Activated CD4-positive, alpha-beta T cell treated with anti-CD3 and anti-CD28 coated beads, Interleukin-2, amount 50 U/mL, for 48 hours (primary cell): ENCODE results near the gene JADE2.
A peak's percentile ranks its signal among the peaks of the same experiment; 100 is the strongest.

ENCODE experiments used
- DNase-seq, 2 experiments: peaks; one replicate each; pipeline ENCODE4 v3.0.0-alpha.2; 2020

JADE2 gene

DNA sequence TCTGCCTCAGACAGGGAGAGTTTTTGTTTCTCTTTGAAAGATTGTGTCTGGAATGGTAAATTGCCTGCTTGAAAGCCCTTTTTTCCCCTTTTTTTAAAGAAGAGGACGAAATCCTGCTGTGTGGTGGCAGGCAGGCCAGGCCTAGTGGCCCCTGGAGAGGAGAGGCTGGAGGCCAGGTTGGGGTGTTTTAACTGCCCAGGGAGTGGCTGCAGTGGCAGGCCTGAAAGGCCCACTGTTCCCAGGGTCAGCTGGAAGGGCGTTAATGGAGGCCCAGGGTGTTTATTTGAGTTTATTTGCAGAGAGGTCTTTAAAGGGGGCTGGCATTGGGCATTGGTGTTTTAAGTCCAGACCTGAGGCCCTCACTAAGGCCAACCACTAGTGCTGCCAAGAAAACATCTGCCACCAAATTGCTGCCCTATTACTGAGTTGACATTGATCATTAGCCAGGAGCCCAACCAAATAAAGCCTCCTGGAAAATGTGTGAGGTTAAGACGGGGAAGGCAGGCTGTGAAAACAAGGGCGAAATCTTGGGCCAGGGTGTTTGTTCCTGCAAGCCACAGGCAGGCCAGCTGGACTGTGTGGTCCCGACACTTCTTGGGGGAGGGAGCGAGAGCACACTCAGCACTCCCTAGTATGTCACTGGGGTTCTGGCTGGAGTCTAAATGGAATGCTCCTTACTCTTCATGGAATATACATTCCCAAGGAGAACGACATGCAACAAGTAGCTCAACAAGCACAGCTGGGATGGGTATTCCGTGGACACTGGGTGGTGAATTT is 5.0 kb downstream of the JADE2 start:
- no peak for DNase-seq

DNA sequence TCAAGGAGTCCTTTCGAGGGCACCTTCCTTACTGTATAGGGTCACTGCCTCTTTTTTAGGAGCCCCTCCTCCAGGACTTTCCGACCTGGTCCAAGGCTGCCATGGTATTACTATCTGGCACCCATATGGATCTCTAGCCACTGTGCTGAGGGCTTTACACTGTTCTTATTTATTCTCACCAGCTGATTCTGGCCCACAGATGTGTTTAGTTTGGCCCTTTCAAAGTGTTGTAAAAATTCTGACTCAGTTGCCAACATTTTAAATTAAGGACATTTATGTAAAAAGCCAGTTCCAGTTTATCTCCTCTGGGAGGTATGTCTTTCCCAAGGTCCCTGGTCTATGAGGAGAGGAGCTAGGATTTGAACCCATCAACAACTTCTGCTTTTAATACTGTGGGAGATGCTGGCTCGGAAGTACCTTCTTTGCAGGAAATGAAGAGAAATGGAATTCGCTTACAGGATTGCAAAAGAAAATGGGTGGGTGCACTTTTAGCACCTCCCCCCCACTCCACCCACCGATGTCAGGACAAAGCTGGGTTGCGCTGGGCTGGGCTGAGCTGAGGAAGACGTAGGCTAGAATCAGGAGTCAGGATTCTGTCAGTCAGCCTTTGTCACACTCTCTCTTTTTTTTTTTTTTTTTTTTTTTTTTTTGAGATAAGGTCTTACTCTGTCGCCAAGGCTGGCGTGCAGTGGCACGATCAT is 7.8 kb downstream of the JADE2 start:
- DNase-seq, result no peak

DNA sequence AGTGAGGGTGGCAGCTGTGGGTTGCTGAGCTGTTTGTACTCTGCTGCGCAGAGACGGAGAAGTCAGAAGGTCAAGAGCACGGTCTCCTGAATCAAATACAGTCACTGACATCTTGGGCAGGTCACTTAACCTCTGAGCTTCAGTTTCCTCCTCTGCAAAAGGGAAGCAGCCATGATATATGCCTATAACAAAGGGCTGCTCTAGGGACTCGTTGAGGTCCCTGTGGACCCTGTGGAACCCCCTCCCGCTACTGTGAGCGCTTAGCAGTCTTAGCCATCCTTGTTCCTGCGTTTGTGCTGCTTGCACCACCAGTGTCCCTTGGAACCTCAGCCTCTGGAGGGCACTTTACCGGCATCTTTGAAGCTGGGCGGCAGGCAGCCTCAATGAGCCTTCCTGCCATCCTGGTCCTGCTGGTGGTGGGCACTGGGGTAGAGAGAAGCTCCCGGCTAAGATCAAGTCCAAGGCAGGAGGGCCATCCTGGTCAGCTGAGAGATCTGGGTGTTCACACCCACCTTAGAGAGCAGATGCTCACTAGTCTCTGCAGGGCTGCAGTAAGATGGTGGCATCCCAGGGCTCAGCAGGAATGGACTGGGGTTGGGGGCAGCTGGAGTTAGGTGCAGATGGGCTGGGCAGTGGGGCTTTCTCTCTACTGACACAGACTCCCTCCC is 8.7 kb downstream of the JADE2 start:
- DNase-seq, result no peak

DNA sequence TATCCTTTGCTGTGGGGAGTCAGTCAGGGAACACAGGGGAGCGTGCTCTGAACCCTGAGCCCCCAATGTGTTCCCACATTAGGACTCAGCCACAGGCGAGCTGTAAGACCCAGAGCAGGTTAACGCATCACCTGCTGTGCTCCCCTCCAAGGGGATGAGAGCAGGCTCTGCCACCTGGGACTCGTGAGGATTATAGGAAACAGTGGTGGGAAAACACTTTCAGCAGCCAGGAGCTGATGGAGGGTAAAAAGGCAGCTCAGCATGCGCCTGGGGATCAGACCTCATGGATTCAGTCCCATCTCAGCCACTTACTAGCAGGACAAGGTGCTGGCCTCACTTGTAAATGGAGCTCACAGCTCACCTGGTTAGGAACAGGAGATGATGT is 9.2 kb downstream of the JADE2 start:
- no peak for DNase-seq

DNA sequence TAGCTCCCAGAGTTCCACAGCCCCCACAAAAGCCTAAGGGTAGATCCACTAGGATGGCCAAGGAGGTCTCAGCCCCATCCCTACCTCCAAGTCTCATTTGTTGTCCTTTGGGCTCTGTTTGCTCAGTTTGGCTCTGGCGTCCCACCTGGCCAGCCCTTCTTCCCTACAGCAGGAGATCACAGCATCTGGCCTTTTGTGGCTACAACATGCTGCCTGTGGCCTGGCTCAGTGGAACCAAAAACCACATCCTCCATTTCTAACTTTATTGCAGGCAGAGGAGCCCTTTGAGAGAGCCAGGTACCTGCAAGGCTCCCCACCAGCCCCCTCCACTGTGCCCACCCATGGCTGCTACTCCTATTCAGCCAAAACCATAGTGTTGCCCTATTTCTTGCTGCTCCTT is 11.4 kb downstream of the JADE2 start:
- DNase-seq, result no peak

DNA sequence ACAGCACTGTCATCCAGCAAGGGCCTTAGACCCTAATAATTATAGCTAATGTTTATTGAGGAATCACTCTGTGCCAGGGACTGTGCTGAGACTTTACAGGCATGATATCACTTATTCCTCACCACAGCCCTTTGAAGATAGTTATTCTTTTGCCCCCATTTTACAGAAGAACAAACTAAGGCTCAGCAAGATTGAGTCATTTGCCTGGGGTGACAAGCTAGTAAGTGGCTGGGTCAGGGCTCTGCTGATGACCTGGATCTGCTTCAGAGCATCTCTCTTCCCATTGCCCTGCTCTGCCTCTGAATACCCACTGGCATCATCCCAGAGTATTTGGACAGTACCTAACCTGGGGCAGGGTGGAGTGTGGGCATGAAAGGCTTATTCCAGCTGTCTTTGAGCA is 11.8 kb downstream of the JADE2 start:
- DNase-seq, result no peak

DNA sequence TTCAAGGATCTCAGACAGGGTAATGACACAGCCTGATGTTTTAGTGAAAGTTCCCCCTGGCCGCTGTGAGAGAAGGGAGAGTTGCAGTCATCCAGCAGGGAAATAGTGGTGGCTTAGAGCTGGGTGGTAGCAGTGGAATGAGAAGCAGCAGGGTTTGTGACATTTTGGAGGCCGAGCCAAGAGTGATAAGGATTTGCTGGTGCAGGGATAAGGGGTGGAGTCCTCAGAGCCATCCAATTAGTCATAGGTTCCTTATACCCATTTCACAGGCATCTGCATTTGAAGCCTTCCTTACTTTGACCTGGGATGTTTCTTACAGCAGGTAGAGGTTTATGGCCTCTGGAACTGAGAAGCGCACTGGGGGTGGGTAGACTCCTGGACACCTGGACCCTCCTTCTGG is 12.8 kb downstream of the JADE2 start:
- DNase-seq, result no peak

DNA sequence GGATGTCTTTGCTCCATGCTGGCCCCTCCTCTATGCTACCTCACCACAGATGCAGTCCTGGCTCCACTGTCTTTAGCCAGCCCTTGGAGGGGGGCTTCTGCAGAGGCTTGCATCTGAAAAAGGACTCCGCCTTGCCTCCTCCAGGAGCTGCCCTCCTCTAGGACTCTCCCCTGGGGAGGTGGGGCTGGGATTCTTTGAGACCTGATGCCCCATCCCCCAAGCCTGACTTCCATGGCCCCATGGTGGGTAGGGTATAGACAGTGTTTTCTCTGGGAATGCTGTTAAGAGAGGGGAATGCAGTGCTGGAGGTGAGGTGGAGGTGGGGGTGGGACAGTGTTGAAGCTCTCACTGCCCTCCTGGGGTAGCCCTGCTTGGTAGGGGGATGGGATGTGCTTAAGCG is 14.3 kb downstream of the JADE2 start:
- DNase-seq, result no peak

DNA sequence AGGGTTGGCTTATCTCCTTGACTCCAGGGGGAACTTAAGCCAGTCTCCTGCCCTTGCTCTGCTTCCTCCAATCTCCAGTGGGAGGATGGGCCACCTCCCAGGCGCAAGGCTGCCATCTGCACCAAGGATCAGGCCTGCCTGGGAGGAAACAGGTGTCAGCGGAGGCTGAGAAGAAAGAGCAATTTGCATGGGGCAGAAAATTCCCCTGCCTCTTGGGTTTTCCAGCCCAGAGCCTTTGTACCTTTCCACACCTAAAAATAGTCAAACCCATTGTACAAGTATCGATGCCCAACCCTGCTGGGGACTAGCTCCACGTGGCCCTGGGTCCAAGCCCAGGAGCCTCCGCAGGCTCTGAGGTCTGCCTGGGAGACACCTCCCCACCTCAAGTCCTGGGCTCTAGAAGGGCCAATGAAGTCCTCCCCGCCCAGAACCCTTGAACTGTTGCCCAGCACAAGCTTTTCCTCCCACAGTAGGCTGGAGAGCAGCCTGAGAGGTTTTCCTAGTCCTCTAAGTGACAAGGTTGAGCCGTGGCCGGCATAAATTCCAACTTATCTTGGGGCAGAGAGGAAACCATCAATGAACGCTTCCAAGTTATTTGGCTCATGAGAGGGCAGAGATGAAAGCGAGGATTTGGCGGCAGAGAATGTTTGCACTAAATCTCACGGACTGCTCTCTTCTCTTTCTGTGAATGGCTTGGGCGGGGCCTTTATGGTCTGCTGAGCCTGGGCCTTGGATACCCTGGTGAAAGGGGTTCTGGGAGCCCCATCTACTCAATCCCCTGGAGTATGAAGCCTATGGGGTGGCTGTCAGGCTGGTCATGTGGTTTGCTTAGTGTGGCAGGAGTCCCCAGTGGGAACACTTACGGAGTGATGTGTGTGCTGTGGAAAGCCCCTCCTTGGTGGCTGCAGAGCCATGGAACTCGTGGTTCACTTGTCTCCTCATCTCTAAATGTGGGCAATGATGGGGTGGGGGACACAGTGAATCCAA is 15.6 kb downstream of the JADE2 start:
- peak in 1 of 2 experiments; percentile 17 for DNase-seq

DNA sequence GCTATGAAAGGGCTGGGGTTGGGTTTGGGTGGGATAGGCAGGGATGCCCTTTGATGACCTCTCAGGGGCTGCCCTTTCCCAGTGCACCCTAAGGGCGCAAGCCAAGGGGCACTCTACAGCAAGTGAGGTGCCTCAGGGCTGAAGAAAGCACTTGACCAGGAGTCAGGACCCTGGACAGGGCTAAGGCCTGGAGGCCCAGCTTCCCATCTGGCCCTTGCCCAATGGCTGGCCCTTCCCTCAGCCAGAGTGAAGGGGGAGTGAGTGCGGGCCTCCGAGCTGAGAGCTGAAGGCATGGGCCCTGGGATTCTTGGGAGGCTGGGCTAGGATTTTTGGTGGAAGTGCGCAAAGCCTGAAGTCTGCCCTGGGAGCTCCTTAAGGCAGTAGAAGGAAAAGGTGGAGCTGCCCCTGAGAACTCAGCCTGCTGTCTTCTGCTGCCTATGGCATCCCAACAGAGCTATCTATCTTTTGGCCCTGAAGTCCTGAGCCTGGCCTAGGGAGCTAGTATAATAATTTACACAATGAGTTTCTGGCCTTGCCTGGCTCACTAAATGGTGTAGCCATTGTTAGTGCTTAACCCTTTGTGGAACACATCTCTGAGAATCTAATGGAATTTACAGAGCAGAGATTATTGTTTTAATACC is 16.4 kb downstream of the JADE2 start:
- peak; percentile 35 to 38 for DNase-seq

DNA sequence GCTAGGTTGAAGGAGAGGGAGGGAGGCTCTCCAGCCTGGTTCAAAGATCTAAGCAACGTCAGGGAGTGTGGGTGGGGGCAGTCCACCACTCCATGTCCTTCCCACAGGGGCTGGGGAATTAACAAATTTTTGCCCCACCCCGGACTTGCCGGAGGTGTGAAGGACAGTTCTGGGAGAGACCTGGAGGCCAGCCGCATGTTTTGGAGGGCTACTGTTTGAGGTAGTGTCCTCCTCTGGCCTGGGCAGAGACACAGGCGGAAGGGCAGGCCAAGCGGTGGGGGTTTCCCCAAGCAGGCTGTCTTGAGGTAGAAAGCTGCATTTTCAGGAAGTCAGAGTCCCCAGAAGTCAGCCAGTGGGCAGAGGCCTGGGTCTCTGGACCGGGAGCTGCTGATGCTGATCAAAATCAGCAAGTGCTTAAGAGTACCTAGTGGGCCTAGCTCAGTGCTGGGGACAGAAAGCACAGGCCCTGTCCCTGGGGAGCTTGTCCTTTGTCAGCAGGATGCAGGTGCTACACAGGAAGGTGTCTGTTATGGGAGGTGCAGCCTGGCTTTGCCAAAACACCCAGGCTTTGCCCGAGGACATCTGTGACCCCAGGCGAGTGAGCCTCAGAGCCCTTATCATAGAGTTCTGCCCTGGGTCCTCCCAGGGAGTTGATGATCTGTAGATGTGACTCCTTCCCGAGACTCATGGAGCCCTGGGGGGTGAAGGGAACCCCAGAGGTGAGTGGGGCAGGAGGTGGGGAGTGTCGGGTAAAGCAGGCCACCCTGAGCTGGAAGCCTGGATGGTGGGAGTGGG is 18.5 kb downstream of the JADE2 start:
- peak; percentile 61 to 69 for DNase-seq

DNA sequence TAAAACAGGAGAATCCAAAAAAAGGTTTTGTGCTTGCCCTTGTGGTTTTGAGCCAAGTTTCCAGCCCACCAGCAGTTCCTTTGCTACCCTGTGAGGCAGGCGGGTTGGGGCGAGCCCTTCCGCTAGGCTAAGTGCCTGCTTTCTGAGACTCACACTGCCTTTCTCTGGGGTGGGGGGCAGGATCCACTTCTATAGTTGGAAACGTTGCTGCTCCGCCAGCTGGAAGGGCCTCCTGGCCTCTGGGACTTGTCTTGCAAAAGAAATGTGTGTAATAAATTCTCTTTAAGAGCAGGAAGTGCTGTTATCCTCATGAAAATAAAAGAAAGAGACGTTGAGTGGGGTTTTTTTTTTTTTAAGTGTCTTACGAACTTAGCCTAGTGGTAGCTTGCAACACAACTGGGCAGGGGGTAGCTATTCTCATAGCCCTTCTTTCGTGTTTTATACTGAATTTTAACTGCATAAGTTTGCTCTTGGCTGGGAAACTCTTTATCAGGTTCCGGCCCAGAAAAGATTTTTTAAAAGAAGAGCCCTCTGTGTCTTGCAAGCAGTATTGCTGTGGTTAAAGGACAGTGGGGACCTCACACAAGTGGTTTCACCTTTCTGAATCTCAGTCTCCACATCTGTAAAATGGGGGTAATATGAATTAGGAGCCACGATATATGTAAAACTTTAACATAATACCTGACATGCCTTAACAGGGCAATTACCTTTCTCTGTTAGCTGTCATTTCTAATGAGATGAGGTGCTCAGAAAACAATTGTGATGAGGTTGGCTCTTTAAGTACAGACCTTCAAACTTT is 19.8 kb downstream of the JADE2 start:
- peak; percentile 31 to 37 for DNase-seq

DNA sequence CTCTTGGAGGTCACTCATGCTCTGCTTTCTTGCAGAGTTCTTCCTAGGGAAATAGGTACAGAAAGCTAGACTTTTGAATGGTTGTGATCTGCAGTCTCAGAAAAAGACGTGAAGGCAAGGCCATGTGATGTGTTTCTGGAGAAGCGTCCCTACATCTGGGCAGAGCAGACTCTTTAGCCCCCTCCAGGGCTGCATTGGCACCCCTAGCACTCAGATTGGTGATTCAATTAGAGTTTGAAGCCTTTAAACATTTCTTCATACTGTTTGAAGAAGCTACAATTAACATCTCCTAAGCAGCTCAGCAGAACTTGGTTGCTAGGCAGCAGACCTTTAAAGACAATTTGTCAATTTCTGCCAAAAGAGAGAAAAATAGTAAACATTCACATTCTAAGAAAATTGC is 21.6 kb downstream of the JADE2 start:
- no peak for DNase-seq

DNA sequence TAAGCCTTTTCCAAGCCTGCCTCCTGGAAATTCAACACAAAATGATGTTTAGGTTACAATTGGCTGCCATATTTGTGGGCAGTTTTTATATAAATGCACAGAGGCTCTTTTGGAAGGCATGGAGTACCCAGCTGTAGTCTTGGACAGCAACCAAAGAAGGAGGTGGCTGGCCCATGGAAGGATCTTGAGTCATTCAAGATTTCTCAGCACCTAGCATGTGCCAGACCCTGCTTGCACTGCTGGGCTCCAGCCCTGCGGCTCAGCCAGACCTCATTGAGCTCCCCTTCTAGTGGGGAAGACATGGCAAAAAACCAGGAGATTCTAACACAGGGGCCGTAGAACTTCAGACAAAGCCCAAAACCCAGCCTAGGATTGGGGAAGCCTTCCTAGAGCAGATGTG is 22.1 kb downstream of the JADE2 start:
- DNase-seq, result no peak

DNA sequence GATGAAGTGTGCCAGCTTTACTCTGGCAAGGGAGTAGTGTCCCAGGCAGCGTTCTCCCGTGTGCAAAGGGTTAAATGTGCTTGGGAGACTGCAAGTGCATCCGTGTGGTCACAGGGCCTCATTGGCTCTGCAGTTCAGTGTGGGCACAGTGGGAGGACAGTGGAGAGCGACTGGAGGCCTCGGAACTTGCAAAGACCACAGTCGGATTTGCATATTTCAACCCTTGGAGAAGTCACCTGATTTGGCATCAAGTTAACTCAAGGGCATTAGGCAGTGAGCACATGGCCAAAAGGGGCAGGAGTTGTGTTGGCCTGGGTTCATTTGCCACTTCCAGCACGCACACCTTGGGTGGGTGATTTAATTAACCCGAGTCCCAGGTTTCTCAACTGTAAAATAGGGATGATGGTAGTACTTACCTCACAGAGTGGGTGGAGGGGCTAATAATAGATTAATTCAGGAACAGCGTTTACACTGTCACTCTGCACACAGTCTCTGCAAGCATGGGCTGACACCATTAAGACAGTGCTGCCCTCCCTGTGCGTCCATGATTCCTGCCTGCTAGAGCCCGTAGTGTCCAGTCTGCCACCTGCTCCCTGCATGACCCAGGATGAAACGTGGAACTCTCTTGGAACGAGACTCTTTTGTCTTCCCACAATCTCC is 22.7 kb downstream of the JADE2 start:
- no peak for DNase-seq

DNA sequence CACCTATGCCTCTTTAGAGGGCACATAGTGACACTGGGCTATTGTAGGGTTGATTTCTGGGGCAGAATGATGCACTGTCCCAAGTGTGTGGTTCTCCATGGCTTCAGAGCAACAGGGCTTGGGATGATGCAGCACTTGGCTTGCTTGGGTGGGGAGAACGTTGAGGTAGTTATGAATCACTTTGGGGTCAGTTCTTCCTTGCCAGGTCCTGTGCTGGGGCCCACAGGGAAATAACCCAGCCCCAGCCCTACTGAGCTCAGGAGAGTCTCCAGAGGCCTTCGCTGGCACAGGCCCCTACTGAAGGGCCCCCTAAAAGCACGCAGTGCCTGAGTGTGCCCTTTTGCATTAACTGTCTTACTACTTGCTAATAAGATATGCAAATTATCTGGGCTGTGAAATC is 24.2 kb downstream of the JADE2 start:
- DNase-seq, result peak in 1 of 2 experiments; percentile 9

DNA sequence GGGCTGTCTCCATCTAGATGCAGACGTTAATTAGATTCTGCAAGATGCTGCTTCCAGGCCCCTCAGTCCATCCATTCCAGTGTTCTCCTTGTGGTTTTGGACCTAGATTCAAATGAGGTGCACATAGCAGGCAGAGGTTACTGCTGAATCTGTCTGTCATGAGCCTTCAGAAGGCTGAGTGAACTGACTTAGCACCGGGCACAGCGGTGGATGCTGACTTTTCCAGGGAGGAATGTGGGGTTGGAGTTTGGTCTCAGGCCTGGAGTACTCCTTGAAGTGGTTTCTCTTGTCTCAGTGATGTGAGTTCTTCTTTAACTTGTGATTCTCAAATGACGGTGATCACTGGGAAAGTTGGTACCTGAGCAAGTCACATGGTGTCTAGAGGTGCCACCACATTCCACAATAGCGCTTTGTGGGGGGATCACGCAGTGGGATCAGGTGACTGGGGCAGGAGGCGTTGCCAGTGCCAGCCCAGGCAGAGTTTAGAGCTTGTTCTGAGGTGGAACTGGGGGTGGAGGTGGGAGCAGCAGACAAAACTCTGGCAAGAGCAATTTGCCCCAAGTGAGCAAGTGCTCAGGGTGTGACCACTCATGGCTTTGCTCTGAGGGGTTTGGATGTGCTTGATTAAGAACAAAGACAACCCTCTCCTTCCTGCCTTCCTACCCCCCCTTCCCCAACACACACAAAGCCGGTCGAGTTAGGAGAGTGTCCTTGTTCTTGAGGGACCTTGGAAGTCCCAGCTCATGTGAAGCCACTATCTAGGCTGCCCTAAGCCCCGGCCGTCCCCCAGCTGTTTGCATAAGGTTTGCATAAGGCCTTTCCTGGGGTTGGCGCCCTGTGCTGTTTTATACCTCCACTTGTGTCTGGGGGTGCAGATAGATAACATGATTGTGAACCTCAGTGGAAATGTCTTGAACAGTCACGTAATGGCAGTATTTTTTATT is 25.1 kb downstream of the JADE2 start:
- DNase-seq, result no peak

DNA sequence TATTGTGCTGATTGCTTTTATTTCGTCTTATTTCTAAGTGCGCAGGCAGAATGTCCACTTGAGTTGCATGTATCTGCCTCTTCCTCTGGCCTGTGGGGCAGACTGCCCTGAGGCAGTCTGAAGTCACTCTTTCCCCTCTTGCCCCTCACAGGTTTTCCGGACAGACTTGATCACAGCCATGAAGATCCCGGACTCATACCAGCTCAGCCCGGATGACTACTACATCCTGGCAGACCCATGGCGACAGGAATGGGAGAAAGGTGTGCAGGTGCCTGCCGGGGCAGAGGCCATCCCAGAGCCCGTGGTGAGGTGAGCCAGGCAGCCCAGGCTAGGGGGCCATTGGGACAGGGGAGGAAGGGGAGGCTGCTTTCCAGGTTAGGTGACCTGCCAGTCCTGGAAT is 26.4 kb downstream of the JADE2 start:
- DNase-seq, result no peak

DNA sequence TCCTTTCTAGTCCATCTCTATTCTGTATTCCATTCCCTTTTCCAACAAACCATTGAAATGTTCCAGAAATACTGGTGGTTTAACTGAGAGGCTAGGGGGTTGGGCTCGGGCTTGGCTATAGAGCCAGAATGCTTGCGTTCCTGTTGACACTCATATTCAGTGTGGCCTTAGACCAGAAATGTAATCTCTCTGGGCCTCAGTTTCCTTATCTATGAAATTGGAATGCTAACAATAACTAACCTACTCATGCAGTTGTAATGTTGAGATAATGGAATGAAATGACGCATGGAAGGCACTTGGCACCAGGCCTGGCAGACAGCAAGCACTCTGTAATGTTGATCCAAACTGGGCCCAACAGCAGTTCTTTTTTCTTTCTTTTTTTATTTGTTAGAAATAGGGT is 26.8 kb downstream of the JADE2 start:
- DNase-seq, result no peak
